Stimulated activated naive CD8-positive, alpha-beta T cell treated with anti-CD3 and anti-CD28 coated beads, Interleukin-15, Interleukin-2, amounts not matched to agents 100 ng/mL and 50 ng/mL, for 24 hours (primary cell): ENCODE data around the gene ELOVL3.
"Not testable (repeated sequence)": the region's sequence is repeated elsewhere in the genome, so short reads cannot be mapped to it uniquely, and the experiment has no call there.

Source experiments
- H3K27ac Mint-ChIP-seq: one replicate; pipeline ENCODE4 v1.8.0; 2021; ENCODE audit warnings: mild to moderate bottlenecking, mixed read lengths
- H3K27me3 Mint-ChIP-seq: one replicate; pipeline ENCODE4 v1.8.0; 2021; ENCODE audit warnings: mixed read lengths
- H3K36me3 Mint-ChIP-seq: one replicate; pipeline ENCODE4 v1.8.0; 2021; ENCODE audit warnings: low read depth, mixed read lengths
- H3K4me1 Mint-ChIP-seq: one replicate; pipeline ENCODE4 v1.8.0; 2021; ENCODE audit warnings: low read depth, mixed read lengths
- H3K4me3 Mint-ChIP-seq: one replicate; pipeline ENCODE4 v1.8.0; 2021; ENCODE audit warnings: mild to moderate bottlenecking, mixed read lengths
- H3K9me3 Mint-ChIP-seq: one replicate; pipeline ENCODE4 v1.8.0; 2021; ENCODE audit warnings: mixed read lengths

Gene ELOVL3

GRCh38 chr10:102208311-102209035 is 17.6 kb upstream of the ELOVL3 start:
- H3K9me3 Mint-ChIP-seq: peaks cover 7% of the 10 kb centered on the region
- no peak overlapping the region for H3K27ac Mint-ChIP-seq
- H3K27me3 Mint-ChIP-seq: peaks cover 2% of the 10 kb centered on the region
- no peaks in the 10 kb centered on the region for H3K36me3 Mint-ChIP-seq
- H3K4me3 Mint-ChIP-seq: no peak overlapping the region
- no peaks in the 10 kb centered on the region for H3K4me1 Mint-ChIP-seq

- H3K4me1 Mint-ChIP-seq: no peaks in the 10 kb centered on the region
- H3K9me3 Mint-ChIP-seq: no peaks in the 10 kb centered on the region
- no peak overlapping the region for H3K27ac Mint-ChIP-seq
- H3K36me3 Mint-ChIP-seq: no peaks in the 10 kb centered on the region
- H3K4me3 Mint-ChIP-seq: no peak overlapping the region
- peaks cover 4% of the 10 kb centered on the region for H3K27me3 Mint-ChIP-seq
Measured at GRCh38 chr10:102211615-102212299, 14.3 kb upstream of the ELOVL3 start.

GRCh38 chr10:102213599-102213998 is 12.5 kb upstream of the ELOVL3 start:
- H3K9me3 Mint-ChIP-seq, H3K4me3 Mint-ChIP-seq, H3K36me3 Mint-ChIP-seq, H3K4me1 Mint-ChIP-seq, H3K27me3 Mint-ChIP-seq, H3K27ac Mint-ChIP-seq: not testable (repeated sequence)

GRCh38 chr10:102219370-102219769 is 6.7 kb upstream of the ELOVL3 start:
- no peaks in the 10 kb centered on the region for H3K9me3 Mint-ChIP-seq
- no peaks in the 10 kb centered on the region for H3K4me1 Mint-ChIP-seq
- H3K27ac Mint-ChIP-seq: no peak overlapping the region
- H3K36me3 Mint-ChIP-seq: no peaks in the 10 kb centered on the region
- no peak overlapping the region for H3K4me3 Mint-ChIP-seq
- peaks cover 12% of the 10 kb centered on the region for H3K27me3 Mint-ChIP-seq

GRCh38 chr10:102220612-102221011 is 5.5 kb upstream of the ELOVL3 start:
- Mint-ChIP-seq H3K27me3 (peaks cover 13% of the 10 kb centered on the region), H3K9me3 (no peaks in the 10 kb centered on the region), H3K4me1 (peaks cover 1% of the 10 kb centered on the region), H3K4me3 (no peak overlapping the region), H3K27ac (no peak overlapping the region), H3K36me3 (no peaks in the 10 kb centered on the region)

GRCh38 chr10:102222797-102223196 is 3.3 kb upstream of the ELOVL3 start:
- H3K27me3 Mint-ChIP-seq: peaks cover 32% of the 10 kb centered on the region
- H3K4me1 Mint-ChIP-seq: peaks cover 16% of the 10 kb centered on the region
- H3K36me3 Mint-ChIP-seq: no peaks in the 10 kb centered on the region
- no peak overlapping the region for H3K4me3 Mint-ChIP-seq
- H3K27ac Mint-ChIP-seq: no peak overlapping the region
- no peaks in the 10 kb centered on the region for H3K9me3 Mint-ChIP-seq

- peaks cover 33% of the 10 kb centered on the region for H3K4me1 Mint-ChIP-seq
- peak overlapping the region; percentile 47 for H3K4me3 Mint-ChIP-seq
- no peaks in the 10 kb centered on the region for H3K9me3 Mint-ChIP-seq
- H3K27me3 Mint-ChIP-seq: peaks cover 57% of the 10 kb centered on the region
- no peak overlapping the region for H3K27ac Mint-ChIP-seq
- H3K36me3 Mint-ChIP-seq: no peaks in the 10 kb centered on the region
Measured at GRCh38 chr10:102226542-102226870, 407 bp downstream of the ELOVL3 start.

- Mint-ChIP-seq H3K9me3 (no peaks in the 10 kb centered on the region), H3K27ac (no peak overlapping the region), H3K27me3 (peaks cover 61% of the 10 kb centered on the region), H3K4me3 (no peak overlapping the region), H3K4me1 (peaks cover 39% of the 10 kb centered on the region), H3K36me3 (no peaks in the 10 kb centered on the region)
Measured at GRCh38 chr10:102227050-102227449, 951 bp downstream of the ELOVL3 start.

- Mint-ChIP-seq H3K36me3 (no peaks in the 10 kb centered on the region), H3K4me1 (peaks cover 39% of the 10 kb centered on the region), H3K9me3 (no peaks in the 10 kb centered on the region), H3K27me3 (peaks cover 71% of the 10 kb centered on the region), H3K4me3 (peak overlapping the region; percentile 71), H3K27ac (no peak overlapping the region)
Measured at GRCh38 chr10:102229810-102230263, 3.7 kb downstream of the ELOVL3 start.

- H3K9me3 Mint-ChIP-seq: no peaks in the 10 kb centered on the region
- H3K4me3 Mint-ChIP-seq: peak overlapping the region; percentile 71
- no peaks in the 10 kb centered on the region for H3K36me3 Mint-ChIP-seq
- peak overlapping the region; percentile 45 for H3K27ac Mint-ChIP-seq
- H3K27me3 Mint-ChIP-seq: peaks cover 74% of the 10 kb centered on the region
- H3K4me1 Mint-ChIP-seq: peaks cover 39% of the 10 kb centered on the region
Measured at GRCh38 chr10:102230264-102230860, 4.3 kb downstream of the ELOVL3 start.

- no peaks in the 10 kb centered on the region for H3K36me3 Mint-ChIP-seq
- H3K27ac Mint-ChIP-seq: no peak overlapping the region
- H3K27me3 Mint-ChIP-seq: peaks cover 76% of the 10 kb centered on the region
- peak overlapping the region; percentile 71 for H3K4me3 Mint-ChIP-seq
- no peaks in the 10 kb centered on the region for H3K9me3 Mint-ChIP-seq
- peaks cover 34% of the 10 kb centered on the region for H3K4me1 Mint-ChIP-seq
Measured at GRCh38 chr10:102230861-102231356, 4.8 kb downstream of the ELOVL3 start.

GRCh38 chr10:102231357-102232318 is 5.5 kb downstream of the ELOVL3 start:
- no peak overlapping the region for H3K27ac Mint-ChIP-seq
- no peaks in the 10 kb centered on the region for H3K36me3 Mint-ChIP-seq
- peaks cover 76% of the 10 kb centered on the region for H3K27me3 Mint-ChIP-seq
- H3K9me3 Mint-ChIP-seq: no peaks in the 10 kb centered on the region
- H3K4me3 Mint-ChIP-seq: peak overlapping the region; percentile 71
- H3K4me1 Mint-ChIP-seq: peaks cover 27% of the 10 kb centered on the region

- no peak overlapping the region for H3K27ac Mint-ChIP-seq
- H3K9me3 Mint-ChIP-seq: no peaks in the 10 kb centered on the region
- H3K36me3 Mint-ChIP-seq: no peaks in the 10 kb centered on the region
- H3K4me3 Mint-ChIP-seq: no peak overlapping the region
- peaks cover 64% of the 10 kb centered on the region for H3K27me3 Mint-ChIP-seq
- H3K4me1 Mint-ChIP-seq: peaks cover 23% of the 10 kb centered on the region
Measured at GRCh38 chr10:102233997-102234396, 7.9 kb downstream of the ELOVL3 start.

- Mint-ChIP-seq H3K27me3 (peaks cover 63% of the 10 kb centered on the region), H3K36me3 (no peaks in the 10 kb centered on the region), H3K9me3 (no peaks in the 10 kb centered on the region), H3K27ac (no peak overlapping the region), H3K4me1 (peaks cover 19% of the 10 kb centered on the region), H3K4me3 (no peak overlapping the region)
Measured at GRCh38 chr10:102234888-102235597, 8.9 kb downstream of the ELOVL3 start.
